ENCODE data around the gene RRBP1.

DNA sequence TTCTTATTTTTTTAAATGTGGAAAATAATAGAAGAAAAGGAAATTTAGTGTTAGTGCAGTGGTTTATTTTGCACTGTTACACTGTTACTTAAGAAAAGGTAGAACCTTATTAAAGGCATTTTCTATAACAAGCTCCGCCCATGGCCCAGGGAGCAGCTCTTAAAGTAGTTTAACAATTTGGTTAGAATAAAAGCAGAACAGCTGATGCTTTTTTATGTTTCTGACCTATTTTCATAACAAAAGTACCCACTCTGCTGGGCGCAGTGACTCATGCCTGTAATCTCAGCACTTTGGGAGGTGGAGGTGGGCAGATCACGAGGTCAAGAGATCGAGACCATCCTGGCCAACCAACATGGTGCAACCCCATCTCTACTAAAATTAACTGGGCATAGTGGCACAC lies 79.5 kb downstream of the RRBP1 start:
- TF ChIP-seq, protein P1, sequence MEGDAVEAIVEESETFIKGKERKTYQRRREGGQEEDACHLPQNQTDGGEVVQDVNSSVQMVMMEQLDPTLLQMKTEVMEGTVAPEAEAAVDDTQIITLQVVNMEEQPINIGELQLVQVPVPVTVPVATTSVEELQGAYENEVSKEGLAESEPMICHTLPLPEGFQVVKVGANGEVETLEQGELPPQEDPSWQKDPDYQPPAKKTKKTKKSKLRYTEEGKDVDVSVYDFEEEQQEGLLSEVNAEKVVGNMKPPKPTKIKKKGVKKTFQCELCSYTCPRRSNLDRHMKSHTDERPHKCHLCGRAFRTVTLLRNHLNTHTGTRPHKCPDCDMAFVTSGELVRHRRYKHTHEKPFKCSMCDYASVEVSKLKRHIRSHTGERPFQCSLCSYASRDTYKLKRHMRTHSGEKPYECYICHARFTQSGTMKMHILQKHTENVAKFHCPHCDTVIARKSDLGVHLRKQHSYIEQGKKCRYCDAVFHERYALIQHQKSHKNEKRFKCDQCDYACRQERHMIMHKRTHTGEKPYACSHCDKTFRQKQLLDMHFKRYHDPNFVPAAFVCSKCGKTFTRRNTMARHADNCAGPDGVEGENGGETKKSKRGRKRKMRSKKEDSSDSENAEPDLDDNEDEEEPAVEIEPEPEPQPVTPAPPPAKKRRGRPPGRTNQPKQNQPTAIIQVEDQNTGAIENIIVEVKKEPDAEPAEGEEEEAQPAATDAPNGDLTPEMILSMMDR (IDR thresholded peaks at IDR 0.05): no peak
- TF ChIP-seq POLR2A (IDR thresholded peaks at IDR 0.05) (no peak), POLR2AphosphoS5 (IDR thresholded peaks at IDR 0.05) (no peak), EP300 (IDR thresholded peaks at IDR 0.05) (no peak)
